Measurements from ENCODE around the gene RBM19.

DNA sequence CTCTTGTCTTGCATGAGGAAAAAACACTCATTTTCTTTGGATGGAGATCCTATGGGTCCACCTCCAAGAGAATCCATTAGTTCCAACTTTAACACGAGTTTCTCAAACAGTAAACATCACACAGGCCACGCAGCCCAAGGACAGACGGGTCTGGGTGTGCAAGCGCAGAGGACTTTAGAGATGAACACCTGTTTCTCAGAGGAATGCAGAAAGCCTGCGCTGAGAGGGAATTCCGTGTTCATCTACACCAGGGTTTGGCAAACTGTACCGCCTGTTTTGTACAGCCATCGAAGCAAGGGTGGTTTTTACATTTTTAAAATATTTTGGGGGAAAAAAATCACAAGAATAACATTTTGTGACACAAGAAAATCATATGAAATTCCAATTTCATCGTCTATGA, 79.4 kb downstream of the RBM19 start:
- TF ChIP-seq EZH2 (IDR thresholded peaks at IDR 0.05; ENCODE audit: low read length, unreplicated experiment): no peak
- TF ChIP-seq, protein P1, sequence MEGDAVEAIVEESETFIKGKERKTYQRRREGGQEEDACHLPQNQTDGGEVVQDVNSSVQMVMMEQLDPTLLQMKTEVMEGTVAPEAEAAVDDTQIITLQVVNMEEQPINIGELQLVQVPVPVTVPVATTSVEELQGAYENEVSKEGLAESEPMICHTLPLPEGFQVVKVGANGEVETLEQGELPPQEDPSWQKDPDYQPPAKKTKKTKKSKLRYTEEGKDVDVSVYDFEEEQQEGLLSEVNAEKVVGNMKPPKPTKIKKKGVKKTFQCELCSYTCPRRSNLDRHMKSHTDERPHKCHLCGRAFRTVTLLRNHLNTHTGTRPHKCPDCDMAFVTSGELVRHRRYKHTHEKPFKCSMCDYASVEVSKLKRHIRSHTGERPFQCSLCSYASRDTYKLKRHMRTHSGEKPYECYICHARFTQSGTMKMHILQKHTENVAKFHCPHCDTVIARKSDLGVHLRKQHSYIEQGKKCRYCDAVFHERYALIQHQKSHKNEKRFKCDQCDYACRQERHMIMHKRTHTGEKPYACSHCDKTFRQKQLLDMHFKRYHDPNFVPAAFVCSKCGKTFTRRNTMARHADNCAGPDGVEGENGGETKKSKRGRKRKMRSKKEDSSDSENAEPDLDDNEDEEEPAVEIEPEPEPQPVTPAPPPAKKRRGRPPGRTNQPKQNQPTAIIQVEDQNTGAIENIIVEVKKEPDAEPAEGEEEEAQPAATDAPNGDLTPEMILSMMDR (conservative IDR thresholded peaks at IDR 0.05; ENCODE audit: low read depth, low read length): no peak

Measured in PC-3 (cell line).